HCT116 (cell line): Measurements from ENCODE around the gene MCRIP1. TPM values are rescaled to one million over a fixed set of nuclear protein-coding genes. Genes with fewer than 3 reads are reported as not detected.

Experiments
- ATAC-seq: fragments of 200-7000 bp; cut with Tn5 transposase; 2 replicates; pipeline ENCODE4 v1.9.1; 2020; ENCODE audit warnings: mild to moderate bottlenecking, moderate library complexity
- BruUV-seq: library from RNA; stranded (reverse); fragments of 400-500 nt; replicated peaks from 2 replicates; lab custom pipeline; 2021; lab: Mats Ljungman, UMichigan
- CTCF ChIA-PET: fragments of 300-600 bp; sonication (Branson Sonifier 250); formaldehyde crosslinking; loops from one replicate; lab custom pipeline; 2021; ENCODE audit warnings: antibody characterized with exemption; lab: Charles Lee
- POLR2A ChIA-PET: fragments of 300-600, 350-600 bp; sonication (Branson Sonifier 250); formaldehyde crosslinking; loops from one replicate; lab custom pipeline; 2021; ENCODE audit warnings: antibody characterized with exemption; lab: Charles Lee
- RAD21 ChIA-PET, 2 experiments: fragments of 300-600 bp; sonication (Branson Sonifier 250); formaldehyde crosslinking; loops; one replicate each; lab custom pipeline; 2023; ENCODE audit warnings: low total read pairs in 2 of 2; ENCODE audit not compliant: uncharacterized antibody in 2 of 2, unreplicated experiment in 2 of 2, low non-redundant PET in 1 of 2; lab: Charles Lee
- DNase-seq: peaks from one replicate; pipeline ENCODE4 v3.0.0-alpha.2; 2010; ENCODE audit warnings: low read depth, low spot score
- H2AFZ ChIP-seq: fragments of 200-600 bp; shearing (Covaris generic), sonication (generic); 2 replicates; pipeline ENCODE4 v1.6.1; 2017; ENCODE audit warnings: low read depth, mixed run types, mixed read lengths, antibody characterized with exemption, low read length; ENCODE audit not compliant: poor library complexity, severe bottlenecking
- H3K27ac ChIP-seq: 2 replicates; pipeline ENCODE4 v1.5.1; 2012; ENCODE audit warnings: low read depth, low read length
- H3K27me3 ChIP-seq: fragments of 200-600 bp; sonication (generic); 2 replicates; pipeline ENCODE4 v1.6.1; 2016; ENCODE audit warnings: mixed run types, low read length, mixed read lengths; ENCODE audit not compliant: insufficient read depth
- H3K36me3 ChIP-seq, 2 experiments: fragments of 200-500 bp in 1 of 2; fragments of 200-600 bp in 1 of 2; sonication (Bioruptor generic) in 1 of 2; sonication (generic) in 1 of 2; 2 replicates each; pipeline versions ENCODE4 v1.5.1 to v1.6.1; 2014 to 2016; ENCODE audit warnings: low read length in 2 of 2, inconsistent platforms in 1 of 2, mixed read lengths in 1 of 2, mixed run types in 1 of 2; ENCODE audit not compliant: insufficient read depth in 2 of 2, control insufficient read depth in 1 of 2
- H3K4me1 ChIP-seq, 2 experiments: fragments of 200-600 bp in 1 of 2; sonication (generic) in 1 of 2; 2 replicates each; pipeline versions ENCODE4 v1.5.1 to v1.6.1; 2012 to 2017; ENCODE audit warnings: low read length in 2 of 2, inconsistent platforms in 1 of 2, mild to moderate bottlenecking in 1 of 2, mixed read lengths in 1 of 2, mixed run types in 1 of 2, moderate library complexity in 1 of 2; ENCODE audit not compliant: insufficient read depth in 2 of 2, control insufficient read depth in 1 of 2
- H3K4me2 ChIP-seq: fragments of 200-600 bp; sonication (generic); 2 replicates; pipeline ENCODE4 v1.6.1; 2017; ENCODE audit warnings: mixed run types, low read length, mixed read lengths
- H3K4me3 ChIP-seq, 2 experiments: fragments of 200-600 bp in 1 of 2; sonication (generic) in 1 of 2; replicated peaks in 1 of 2; 2 replicates each; pipeline ENCODE4 v1.5.1; 2011 to 2016; ENCODE audit warnings: low read length in 2 of 2, control low read depth in 1 of 2, low read depth in 1 of 2, mild to moderate bottlenecking in 1 of 2, mixed read lengths in 1 of 2, mixed run types in 1 of 2
- H3K79me2 ChIP-seq: fragments of 200-600 bp; sonication (generic); 2 replicates; pipeline ENCODE4 v1.6.1; 2017; ENCODE audit warnings: mild to moderate bottlenecking, mixed run types, low read length, moderate library complexity, mixed read lengths; ENCODE audit not compliant: insufficient read depth
- H3K9ac ChIP-seq: fragments of 200-600 bp; sonication (generic); 2 replicates; pipeline ENCODE4 v1.6.1; 2016; ENCODE audit warnings: low read length, mixed read lengths
- H3K9me2 ChIP-seq: fragments of 200-600 bp; sonication (generic), shearing (Covaris generic); 2 replicates; pipeline ENCODE4 v1.6.1; 2017; ENCODE audit warnings: mixed run types, mild to moderate bottlenecking, moderate library complexity; ENCODE audit not compliant: insufficient read depth
- H3K9me3 ChIP-seq, 2 experiments: fragments of 200-500 bp in 1 of 2; fragments of 200-600 bp in 1 of 2; sonication (Bioruptor generic) in 1 of 2; sonication (generic) in 1 of 2; 2 replicates each; pipeline ENCODE4 v1.6.1; 2014 to 2017; ENCODE audit warnings: low read length in 2 of 2, mixed read lengths in 2 of 2, inconsistent platforms in 1 of 2, low read depth in 1 of 2, mild to moderate bottlenecking in 1 of 2, mixed run types in 1 of 2, moderate library complexity in 1 of 2; ENCODE audit not compliant: control insufficient read depth in 1 of 2, insufficient read depth in 1 of 2
- H4K20me1 ChIP-seq: fragments of 200-600 bp; sonication (generic), shearing (Covaris generic); 2 replicates; pipeline ENCODE4 v1.6.1; 2017; ENCODE audit warnings: mixed run types, mild to moderate bottlenecking, moderate library complexity; ENCODE audit not compliant: insufficient read depth
- CBX3 ChIP-seq: IDR thresholded peaks from 2 replicates; pipeline ENCODE4 v1.6.1; 2012; ENCODE audit warnings: low read depth
- CEBPB ChIP-seq: IDR thresholded peaks from 2 replicates; pipeline ENCODE4 v1.6.1; 2012; ENCODE audit warnings: low read depth
- EGR1 ChIP-seq: IDR thresholded peaks from 2 replicates; pipeline ENCODE4 v1.6.1; 2012; ENCODE audit warnings: low read depth
- ELF1 ChIP-seq: IDR thresholded peaks from 2 replicates; pipeline ENCODE4 v1.6.1; 2012; ENCODE audit warnings: low read depth, borderline replicate concordance
- EZH2 ChIP-seq: fragments of 200-600 bp; sonication (generic); IDR thresholded peaks from 2 replicates; pipeline ENCODE4 v1.6.1; 2017; ENCODE audit warnings: antibody characterized with exemption, mixed run types
- EZH2phosphoT487 ChIP-seq: fragments of 200-600 bp; IDR thresholded peaks from 2 replicates; pipeline ENCODE4 v1.6.1; 2018; ENCODE audit warnings: antibody characterized with exemption, borderline replicate concordance
- FOSL1 ChIP-seq: IDR thresholded peaks from 2 replicates; pipeline ENCODE4 v1.6.1; 2012; ENCODE audit warnings: low read depth
- JUND ChIP-seq: IDR thresholded peaks from 2 replicates; pipeline ENCODE4 v1.6.1; 2012
- POLR2A ChIP-seq: IDR thresholded peaks from 2 replicates; pipeline ENCODE4 v1.7.0; 2011; ENCODE audit warnings: borderline replicate concordance; ENCODE audit not compliant: insufficient read depth, insufficient read length; ENCODE audit errors: extremely low read depth
- RAD21 ChIP-seq: IDR thresholded peaks from 2 replicates; pipeline ENCODE4 v1.6.1; 2012; ENCODE audit warnings: low read depth, mild to moderate bottlenecking
- SP1 ChIP-seq: IDR thresholded peaks from 2 replicates; pipeline ENCODE4 v1.6.1; 2012; ENCODE audit warnings: low read depth
- TCF7L2 ChIP-seq: IDR thresholded peaks from 2 replicates; pipeline ENCODE4 v1.7.0; 2011; ENCODE audit warnings: borderline replicate concordance, inconsistent platforms; ENCODE audit not compliant: insufficient read depth, insufficient read length; ENCODE audit errors: extremely low read depth
- YY1 ChIP-seq: IDR thresholded peaks from 2 replicates; pipeline ENCODE4 v1.6.1; 2011; ENCODE audit warnings: low read length, low read depth, moderate library complexity, mild to moderate bottlenecking; ENCODE audit not compliant: insufficient replicate concordance; ENCODE audit errors: extremely low read depth
- intact Hi-C: fragments of 100-400 bp; cut with micrococcal nuclease; formaldehyde crosslinking; loops from 2 replicates; pipeline ENCODE4 v1.10.0; 2022
- total RNA-seq: library from RNA; stranded (reverse); gene quantifications from one replicate; pipeline ENCODE4 v1.2.1, GENCODE V29; 2021; ENCODE audit not compliant: unreplicated experiment
- TF ChIP-seq, protein P1 (sequence below): IDR thresholded peaks from 2 replicates; pipeline ENCODE4 v1.6.1; 2011; ENCODE audit warnings: mild to moderate bottlenecking, low read length, moderate library complexity; ENCODE audit not compliant: insufficient replicate concordance; ENCODE audit errors: extremely low read depth
- TF ChIP-seq, protein P2 (sequence below): IDR thresholded peaks from 2 replicates; pipeline ENCODE4 v1.6.1; 2012
- TF ChIP-seq, protein P3 (sequence below): IDR thresholded peaks from 2 replicates; pipeline ENCODE4 v1.6.1; 2012; ENCODE audit warnings: low read depth

Gene MCRIP1
- total RNA-seq, 1 experiment from 2014 or later = 59.2 TPM

DNA sequence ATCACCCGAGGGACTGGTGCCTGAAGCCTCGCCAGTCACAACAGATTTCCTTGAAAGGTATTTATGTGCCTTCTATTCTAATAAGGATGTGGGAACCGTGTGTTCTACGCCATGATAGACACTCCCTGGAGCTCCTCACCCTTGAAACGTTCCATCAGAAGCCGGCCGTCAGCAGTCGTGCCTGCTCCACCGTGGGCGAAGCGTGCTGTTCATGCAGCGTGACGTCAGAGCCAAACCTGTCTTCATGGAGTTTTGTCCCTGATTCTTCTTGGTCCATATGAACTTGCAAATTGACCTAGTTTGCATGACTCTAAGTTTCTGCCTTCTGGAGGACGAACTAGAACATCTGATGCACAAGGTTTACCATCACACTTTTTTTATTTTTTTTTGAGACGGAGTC is 6.2 kb upstream of the MCRIP1 start:
- POLR2A ChIA-PET = interaction anchor here (0.6 kb wide), 1 partner anchor 9 kb away, joined by 4 read pairs; no protein-coding TSS in a partner anchor

DNA sequence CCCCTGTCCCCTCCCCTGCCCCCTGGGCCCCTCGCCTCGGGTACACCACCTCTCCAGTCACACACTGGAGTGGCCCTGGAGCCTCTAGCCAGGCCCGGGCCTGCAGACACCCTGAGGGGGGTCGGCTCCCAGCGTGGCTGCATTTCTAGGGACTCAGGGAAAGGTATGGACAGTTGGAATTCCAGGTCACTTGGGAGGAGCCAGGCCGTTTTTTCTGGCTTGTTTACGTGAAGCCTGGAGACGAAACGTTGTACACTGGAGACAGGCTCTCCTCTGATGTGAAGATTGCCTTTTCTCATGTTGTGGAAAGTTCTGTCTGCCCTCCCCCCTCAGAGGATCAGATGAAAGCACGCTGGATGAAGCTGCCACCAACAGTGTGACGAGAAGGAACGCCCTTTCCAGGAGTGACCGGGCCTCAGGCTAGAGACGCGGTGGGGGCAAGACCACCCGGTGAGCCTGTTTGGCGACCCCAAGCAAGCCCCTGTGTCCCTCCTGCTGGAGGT is 5.7 kb upstream of the MCRIP1 start:
- Histone ChIP-seq H4K20me1 (no peaks in the 10 kb centered on the region), H3K79me2 (peaks cover 9% of the 10 kb centered on the region; the same call in 1 of the 2 replicates), H3K9ac (no peak overlapping the region), H3K4me3 (no peak overlapping the region), H3K9me3 (no peaks in the 10 kb centered on the region), H3K4me1 (peaks cover 6 to 10% of the 10 kb centered on the region in 2 experiments; a peak in 3 of 4 replicates), H3K27me3 (no peaks in the 10 kb centered on the region), H2AFZ (no peak overlapping the region), H3K9me2 (no peaks in the 10 kb centered on the region), H3K27ac (no peak overlapping the region), H3K4me2 (no peak overlapping the region), H3K36me3 (peaks cover 4 to 15% of the 10 kb centered on the region in 2 experiments; a peak in 2 of 4 replicates)
- POLR2A ChIA-PET = no interaction called here
- intact Hi-C loops = no loop called here
- no peak for ATAC-seq
- BruUV-seq = no TSS peak
- no peak for TF ChIP-seq TCF7L2
- TF ChIP-seq, protein P1, sequence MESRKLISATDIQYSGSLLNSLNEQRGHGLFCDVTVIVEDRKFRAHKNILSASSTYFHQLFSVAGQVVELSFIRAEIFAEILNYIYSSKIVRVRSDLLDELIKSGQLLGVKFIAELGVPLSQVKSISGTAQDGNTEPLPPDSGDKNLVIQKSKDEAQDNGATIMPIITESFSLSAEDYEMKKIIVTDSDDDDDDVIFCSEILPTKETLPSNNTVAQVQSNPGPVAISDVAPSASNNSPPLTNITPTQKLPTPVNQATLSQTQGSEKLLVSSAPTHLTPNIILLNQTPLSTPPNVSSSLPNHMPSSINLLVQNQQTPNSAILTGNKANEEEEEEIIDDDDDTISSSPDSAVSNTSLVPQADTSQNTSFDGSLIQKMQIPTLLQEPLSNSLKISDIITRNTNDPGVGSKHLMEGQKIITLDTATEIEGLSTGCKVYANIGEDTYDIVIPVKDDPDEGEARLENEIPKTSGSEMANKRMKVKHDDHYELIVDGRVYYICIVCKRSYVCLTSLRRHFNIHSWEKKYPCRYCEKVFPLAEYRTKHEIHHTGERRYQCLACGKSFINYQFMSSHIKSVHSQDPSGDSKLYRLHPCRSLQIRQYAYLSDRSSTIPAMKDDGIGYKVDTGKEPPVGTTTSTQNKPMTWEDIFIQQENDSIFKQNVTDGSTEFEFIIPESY = no peak
- no peak for TF ChIP-seq FOSL1
- TF ChIP-seq CEBPB = no peak
- TF ChIP-seq EZH2 = no peak
- no peak for TF ChIP-seq RAD21
- TF ChIP-seq CBX3 = no peak
- TF ChIP-seq EGR1 = no peak
- no peak for TF ChIP-seq ELF1
- TF ChIP-seq, protein P2, sequence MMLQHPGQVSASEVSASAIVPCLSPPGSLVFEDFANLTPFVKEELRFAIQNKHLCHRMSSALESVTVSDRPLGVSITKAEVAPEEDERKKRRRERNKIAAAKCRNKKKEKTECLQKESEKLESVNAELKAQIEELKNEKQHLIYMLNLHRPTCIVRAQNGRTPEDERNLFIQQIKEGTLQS = no peak
- no peak for TF ChIP-seq SP1
- TF ChIP-seq YY1 = no peak
- TF ChIP-seq, protein P3, sequence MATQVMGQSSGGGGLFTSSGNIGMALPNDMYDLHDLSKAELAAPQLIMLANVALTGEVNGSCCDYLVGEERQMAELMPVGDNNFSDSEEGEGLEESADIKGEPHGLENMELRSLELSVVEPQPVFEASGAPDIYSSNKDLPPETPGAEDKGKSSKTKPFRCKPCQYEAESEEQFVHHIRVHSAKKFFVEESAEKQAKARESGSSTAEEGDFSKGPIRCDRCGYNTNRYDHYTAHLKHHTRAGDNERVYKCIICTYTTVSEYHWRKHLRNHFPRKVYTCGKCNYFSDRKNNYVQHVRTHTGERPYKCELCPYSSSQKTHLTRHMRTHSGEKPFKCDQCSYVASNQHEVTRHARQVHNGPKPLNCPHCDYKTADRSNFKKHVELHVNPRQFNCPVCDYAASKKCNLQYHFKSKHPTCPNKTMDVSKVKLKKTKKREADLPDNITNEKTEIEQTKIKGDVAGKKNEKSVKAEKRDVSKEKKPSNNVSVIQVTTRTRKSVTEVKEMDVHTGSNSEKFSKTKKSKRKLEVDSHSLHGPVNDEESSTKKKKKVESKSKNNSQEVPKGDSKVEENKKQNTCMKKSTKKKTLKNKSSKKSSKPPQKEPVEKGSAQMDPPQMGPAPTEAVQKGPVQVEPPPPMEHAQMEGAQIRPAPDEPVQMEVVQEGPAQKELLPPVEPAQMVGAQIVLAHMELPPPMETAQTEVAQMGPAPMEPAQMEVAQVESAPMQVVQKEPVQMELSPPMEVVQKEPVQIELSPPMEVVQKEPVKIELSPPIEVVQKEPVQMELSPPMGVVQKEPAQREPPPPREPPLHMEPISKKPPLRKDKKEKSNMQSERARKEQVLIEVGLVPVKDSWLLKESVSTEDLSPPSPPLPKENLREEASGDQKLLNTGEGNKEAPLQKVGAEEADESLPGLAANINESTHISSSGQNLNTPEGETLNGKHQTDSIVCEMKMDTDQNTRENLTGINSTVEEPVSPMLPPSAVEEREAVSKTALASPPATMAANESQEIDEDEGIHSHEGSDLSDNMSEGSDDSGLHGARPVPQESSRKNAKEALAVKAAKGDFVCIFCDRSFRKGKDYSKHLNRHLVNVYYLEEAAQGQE = no peak
- TF ChIP-seq POLR2A = no peak
- no peak for TF ChIP-seq JUND
- no peak for DNase-seq
- CTCF ChIA-PET = no interaction called here
- RAD21 ChIA-PET = no interaction called here

More for the DNA sequence above, 6.2 kb upstream of the MCRIP1 start:
- no peak for DNase-seq
- Histone ChIP-seq H3K4me1 (peaks cover 3 to 5% of the 10 kb centered on the region in 2 experiments; a peak in 3 of 4 replicates), H3K9me2 (no peaks in the 10 kb centered on the region), H3K36me3 (peaks cover 4 to 19% of the 10 kb centered on the region in 2 experiments; a peak in 3 of 4 replicates), H3K27me3 (no peaks in the 10 kb centered on the region)
- RAD21 ChIA-PET = no interaction called here
- TF ChIP-seq EZH2phosphoT487 (no peak), EZH2 (no peak), FOSL1 (no peak)
- TF ChIP-seq, all 23 proteins: peak for 0
- Histone ChIP-seq H3K4me3 (no peak overlapping the region), H2AFZ (no peak overlapping the region), H3K9me3 (no peaks in the 10 kb centered on the region), H3K4me2 (no peak overlapping the region), H3K9ac (no peak overlapping the region), H3K27ac (no peak overlapping the region), H3K79me2 (peaks cover 5% of the 10 kb centered on the region; the same call in 1 of the 2 replicates), H4K20me1 (no peaks in the 10 kb centered on the region)
- CTCF ChIA-PET = no interaction called here
- intact Hi-C loops = no loop called here
- no peak for ATAC-seq
- no TSS peak for BruUV-seq
